GM18498 (cell line): Measurements from ENCODE around the gene UBAP2.
"Not testable (repeated sequence)": the region's sequence is repeated elsewhere in the genome, so short reads cannot be mapped to it uniquely, and the experiment has no call there.

ENCODE experiments used
- ATAC-seq: cut with Tn5 transposase; IDR thresholded peaks from one replicate; pipeline ENCODE4 v1.9.1; 2021; ENCODE audit warnings: mild to moderate bottlenecking, moderate library complexity; ENCODE audit not compliant: unreplicated experiment

The UBAP2 gene

GRCh38 chr9:33992632-33993031 lies 56.1 kb downstream of the UBAP2 start:
- ATAC-seq = no peak

- peak; percentile 98 for ATAC-seq
These were observed 60.3 kb downstream of the UBAP2 start for GRCh38 chr9:33988219-33988890.

GRCh38 chr9:33976414-33976813 lies 72.3 kb downstream of the UBAP2 start:
- ATAC-seq = no peak

- no peak for ATAC-seq
These were observed 76.0 kb downstream of the UBAP2 start for GRCh38 chr9:33972698-33973097.

- ATAC-seq = no peak
These were observed 84.5 kb downstream of the UBAP2 start for GRCh38 chr9:33964086-33964768.

- not testable (repeated sequence) for ATAC-seq
These were observed 86.2 kb downstream of the UBAP2 start for GRCh38 chr9:33962468-33962867.

- ATAC-seq = no peak
These were observed 89.0 kb downstream of the UBAP2 start for GRCh38 chr9:33959725-33960124.

- ATAC-seq = no peak
These were observed 92.1 kb downstream of the UBAP2 start for GRCh38 chr9:33956544-33956943.

GRCh38 chr9:33952066-33952465 lies 96.6 kb downstream of the UBAP2 start:
- ATAC-seq = no peak

GRCh38 chr9:33950371-33950770 lies 98.3 kb downstream of the UBAP2 start:
- no peak for ATAC-seq

- ATAC-seq = no peak
These were observed 101.7 kb downstream of the UBAP2 start for GRCh38 chr9:33946779-33947535.

GRCh38 chr9:33943389-33943788 lies 105.3 kb downstream of the UBAP2 start:
- no peak for ATAC-seq

- no peak for ATAC-seq
These were observed 106.1 kb downstream of the UBAP2 start for GRCh38 chr9:33942471-33943083.

- ATAC-seq = no peak
These were observed 108.5 kb downstream of the UBAP2 start for GRCh38 chr9:33939924-33940874.

- ATAC-seq = no peak
These were observed 114.4 kb downstream of the UBAP2 start for GRCh38 chr9:33934188-33934878.

- no peak for ATAC-seq
These were observed 116.4 kb downstream of the UBAP2 start for GRCh38 chr9:33932078-33932807.

- ATAC-seq = no peak
These were observed 117.4 kb downstream of the UBAP2 start for GRCh38 chr9:33931326-33931725.

GRCh38 chr9:33927694-33928093 lies 121.0 kb downstream of the UBAP2 start:
- no peak for ATAC-seq
